HepG2 (cell line): ENCODE measurements around the gene RPP25L. TPM values are rescaled to one million over a fixed set of nuclear protein-coding genes. Genes with fewer than 3 reads are reported as not detected.

Experiments
- ATAC-seq: fragments of 200-7000 bp; cut with Tn5 transposase; 3 replicates; pipeline ENCODE4 v1.9.1; 2020; ENCODE audit warnings: mild to moderate bottlenecking, moderate library complexity
- BruUV-seq: library from RNA; stranded (reverse); fragments of 400-500 nt; replicated peaks from 2 replicates; lab custom pipeline; 2021; lab: Mats Ljungman, UMichigan
- CTCF ChIA-PET: fragments of 300-600 bp; formaldehyde crosslinking; extraction: SDS; loops from one replicate; lab custom pipeline; 2021; ENCODE audit warnings: low total read pairs, inconsistent platforms, low intra/inter-chr PET ratio; lab: Yijun Ruan, JAX
- POLR2A ChIA-PET: fragments of 350-600 bp; sonication (Branson Sonifier 250); formaldehyde crosslinking; loops from one replicate; lab custom pipeline; 2020; ENCODE audit warnings: antibody characterized with exemption, inconsistent platforms; lab: Yijun Ruan, JAX
- DNase-seq: peaks from one replicate; pipeline ENCODE4 v3.0.0-alpha.2; 2015; ENCODE audit warnings: low spot score
- FAIRE-seq: peaks from 3 replicates; lab custom pipeline; 2011; peaks lifted over from hg19 to GRCh38; lab: Jason Lieb, UNC
- H2AFZ ChIP-seq: one replicate; pipeline ENCODE4 v1.6.1; 2011; ENCODE audit warnings: low read length, inconsistent platforms
- H3K27ac ChIP-seq: fragments of 300-600 bp; 3 replicates; pipeline ENCODE4 v1.8.0; 2011; ENCODE audit warnings: mixed run types, mild to moderate bottlenecking, mixed read lengths, low read length, inconsistent platforms; ENCODE audit not compliant: insufficient read depth; ENCODE audit errors: extremely low read length
- H3K27me3 ChIP-seq, 2 experiments: fragments of 200-600 bp in 1 of 2; 2 replicates in 1 of 2; 3 replicates in 1 of 2; pipeline versions ENCODE4 v1.6.0 to v1.8.0; 2011; ENCODE audit warnings: low read length in 2 of 2, mild to moderate bottlenecking in 2 of 2, moderate library complexity in 2 of 2, inconsistent platforms in 1 of 2; ENCODE audit not compliant: insufficient read depth in 2 of 2, control insufficient read depth in 1 of 2
- H3K36me3 ChIP-seq, 2 experiments: fragments of 200-600 bp in 1 of 2; replicated peaks in 1 of 2; 2 replicates in 1 of 2; 3 replicates in 1 of 2; pipeline versions ENCODE4 v1.5.1 to v1.8.0; 2011; ENCODE audit warnings: low read length in 2 of 2, inconsistent platforms in 1 of 2; ENCODE audit not compliant: insufficient read depth in 2 of 2, control insufficient read depth in 1 of 2
- H3K4me1 ChIP-seq: 2 replicates; pipeline ENCODE4 v1.5.1; 2012; ENCODE audit warnings: low read length, inconsistent platforms; ENCODE audit not compliant: insufficient read depth
- H3K4me2 ChIP-seq: 2 replicates; pipeline ENCODE4 v1.6.0; 2011; ENCODE audit warnings: low read depth, low read length, inconsistent platforms
- H3K4me3 ChIP-seq, 3 experiments: fragments of 200-600 bp in 1 of 3; sonication (generic), shearing (Covaris generic) in 1 of 3; replicated peaks in 1 of 3; 2 replicates each; pipeline ENCODE4 v1.5.1; 2011 to 2016; ENCODE audit warnings: low read length in 3 of 3, inconsistent platforms in 2 of 3, low read depth in 2 of 3, mild to moderate bottlenecking in 2 of 3, control low read depth in 1 of 3, mixed read lengths in 1 of 3; ENCODE audit not compliant: insufficient read depth in 1 of 3
- H3K79me2 ChIP-seq: one replicate; pipeline ENCODE4 v1.6.1; 2011; ENCODE audit warnings: low read length, inconsistent platforms; ENCODE audit not compliant: insufficient read depth
- H3K9ac ChIP-seq: 2 replicates; pipeline ENCODE4 v1.6.0; 2011; ENCODE audit warnings: mild to moderate bottlenecking, low read depth, low read length, inconsistent platforms; ENCODE audit not compliant: insufficient read depth
- H3K9me3 ChIP-seq: 2 replicates; pipeline ENCODE4 v1.5.1; 2012; ENCODE audit warnings: mild to moderate bottlenecking, low read length
- H4K20me1 ChIP-seq: 2 replicates; pipeline ENCODE4 v1.6.0; 2011; ENCODE audit warnings: inconsistent platforms, mild to moderate bottlenecking, low read length, moderate library complexity; ENCODE audit not compliant: insufficient read depth
- GZF1 ChIP-seq: sonication (generic); formaldehyde crosslinking; IDR thresholded peaks from 2 replicates; pipeline ENCODE4 v1.5.1; 2020; ENCODE audit warnings: mild to moderate bottlenecking, missing genetic modification reagents
- NFIC ChIP-seq: IDR thresholded peaks from 2 replicates; pipeline ENCODE4 v1.6.1; 2012; ENCODE audit warnings: mild to moderate bottlenecking, low read length, inconsistent platforms
- PRPF4 ChIP-seq: fragments of 200-400 bp; formaldehyde crosslinking; IDR thresholded peaks from 2 replicates; pipeline ENCODE4 v1.6.1; 2016; ENCODE audit warnings: low read length, low read depth; ENCODE audit not compliant: poor library complexity, severe bottlenecking
- SNAPC2 ChIP-seq: sonication (generic); formaldehyde crosslinking; IDR thresholded peaks from 2 replicates; pipeline ENCODE4 v1.8.1; 2022; ENCODE audit warnings: mild to moderate bottlenecking, missing genetic modification reagents
- TCF7 ChIP-seq: sonication (generic); IDR thresholded peaks from 2 replicates; pipeline ENCODE4 v1.6.1; 2016; ENCODE audit warnings: antibody characterized with exemption, low read depth
- ZFP90 ChIP-seq: sonication (generic); formaldehyde crosslinking; IDR thresholded peaks from 2 replicates; pipeline ENCODE4 v1.8.0; 2022; ENCODE audit warnings: missing genetic modification reagents, mild to moderate bottlenecking, inconsistent platforms, borderline replicate concordance
- ZNF232 ChIP-seq: sonication (generic); formaldehyde crosslinking; IDR thresholded peaks from 2 replicates; pipeline ENCODE4 v1.4.0; 2020; ENCODE audit warnings: missing genetic modification reagents, borderline replicate concordance
- ZNF776 ChIP-seq: sonication (generic); formaldehyde crosslinking; IDR thresholded peaks from 2 replicates; pipeline ENCODE4 v1.4.0; 2020; ENCODE audit warnings: mild to moderate bottlenecking, missing genetic modification reagents
- ZNF777 ChIP-seq: sonication (generic); formaldehyde crosslinking; IDR thresholded peaks from 2 replicates; pipeline ENCODE4 v1.4.0; 2020; ENCODE audit warnings: missing genetic modification reagents
- WGBS: methylation state at CpG from one replicate; pipeline ENCODE4 v1.1.6; 2017; ENCODE audit warnings: low lambda C conversion rate; 5-methylcytosine and 5-hydroxymethylcytosine counted together
- in situ Hi-C: cut with HindIII; loops from 2 replicates; pipeline ENCODE4 v1.10.0; 2017; ENCODE audit warnings: low pct_unique_long_range_greater_than_20kb; ENCODE audit not compliant: extremely low pct_ligation_motif_present
- intact Hi-C: fragments of 100-400 bp; cut with micrococcal nuclease; formaldehyde crosslinking; loops from one replicate; pipeline ENCODE4 v1.10.0; 2022; ENCODE audit not compliant: unreplicated experiment
- polyA plus RNA-seq, 8 experiments: library from polyadenylated mRNA; depleted of rRNA in 3 of 8; stranded (reverse) in 7 of 8; unstranded in 1 of 8; fragments of >200 nt; fragmentation: Illumina TruSeq in 4 of 8; extraction: Trizol in 4 of 8; gene quantifications; 2 replicates each; pipeline versions ENCODE4 v1.2.1 to v1.2.3, GENCODE V29; 2011 to 2016; ENCODE audit warnings: low read depth in 4 of 8, missing spikeins in 1 of 8, mixed read lengths in 1 of 8; ENCODE audit not compliant: insufficient read depth in 1 of 8
- total RNA-seq, 5 experiments: library from RNA; depleted of rRNA; stranded (reverse); fragments of >200 nt; fragmentation: Illumina TruSeq; extraction: Trizol; gene quantifications; 2 replicates each; pipeline ENCODE4 v1.2.3, GENCODE V29; 2016; ENCODE audit warnings: low read depth in 1 of 5
- TF ChIP-seq, protein P1 (sequence below), 2 experiments: sonication (generic) in 1 of 2; formaldehyde crosslinking in 1 of 2; IDR thresholded peaks; 2 replicates each; pipeline versions ENCODE4 v1.5.1 to v1.6.1; 2011 to 2020; ENCODE audit warnings: borderline replicate concordance in 1 of 2, low read depth in 1 of 2, low read length in 1 of 2, mild to moderate bottlenecking in 1 of 2, missing genetic modification reagents in 1 of 2, moderate library complexity in 1 of 2
- TF ChIP-seq, protein P2 (sequence below): IDR thresholded peaks from 2 replicates; pipeline ENCODE4 v1.4.0; 2020; ENCODE audit warnings: mild to moderate bottlenecking, missing genetic modification reagents
- TF ChIP-seq, protein P3 (sequence below), 2 experiments: sonication (generic) in 1 of 2; formaldehyde crosslinking in 1 of 2; IDR thresholded peaks; 2 replicates each; pipeline versions ENCODE4 v1.6.1 to v1.9.0; 2014 to 2022; ENCODE audit warnings: antibody characterized with exemption in 1 of 2, borderline replicate concordance in 1 of 2, inconsistent platforms in 1 of 2, low read depth in 1 of 2, missing genetic modification reagents in 1 of 2

RPP25L gene
- total and polyA plus RNA-seq, 2 of the 13 experiments (the other 11 are each of a cell fraction or from before 2014, with no cell fraction given), result 24.5 to 27.3 TPM

DNA sequence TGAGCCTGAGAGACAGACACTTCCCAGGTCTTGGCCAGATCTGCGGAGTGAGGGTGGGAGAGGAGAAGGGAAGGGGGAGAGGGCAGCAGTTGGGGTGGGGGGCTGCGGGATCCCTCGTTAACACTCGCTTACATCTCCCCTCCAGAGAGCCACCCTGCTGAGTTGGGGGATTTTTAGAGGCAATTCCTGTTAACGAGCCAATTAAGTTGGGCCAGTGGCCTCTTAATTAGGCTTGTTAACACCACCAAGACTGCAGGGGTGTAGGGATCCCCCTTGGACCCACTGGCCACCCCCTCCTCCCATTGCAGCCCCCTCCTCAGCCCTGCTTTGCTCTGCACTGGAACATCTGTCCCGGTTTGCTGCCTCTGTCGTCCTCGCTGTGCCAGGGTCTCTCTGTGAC, 46.0 kb downstream of the RPP25L start:
- Histone ChIP-seq H3K27ac (no peak overlapping the region), H4K20me1 (no peaks in the 10 kb centered on the region), H3K4me1 (no peaks in the 10 kb centered on the region), H3K79me2 (no peaks in the 10 kb centered on the region), H3K27me3 (peaks cover 7 to 67% of the 10 kb centered on the region in 2 experiments; a peak in 4 of 5 replicates), H3K36me3 (no peaks in the 10 kb centered on the region), H3K9ac (no peak overlapping the region), H3K4me2 (no peak overlapping the region), H3K4me3 (no peak overlapping the region), H2AFZ (no peak overlapping the region), H3K9me3 (no peaks in the 10 kb centered on the region)
- FAIRE-seq (no peak), DNase-seq (no peak), ATAC-seq (no peak)
- in situ Hi-C loops (no loop called here), intact Hi-C loops (no loop called here)
- 36% methylated on average over 8 of the region's 8 CpGs for WGBS
- no peak for TF ChIP-seq PRPF4
- TF ChIP-seq ZFP90 (CRISPR knock-in tag), result no peak
- TF ChIP-seq, protein P1, sequence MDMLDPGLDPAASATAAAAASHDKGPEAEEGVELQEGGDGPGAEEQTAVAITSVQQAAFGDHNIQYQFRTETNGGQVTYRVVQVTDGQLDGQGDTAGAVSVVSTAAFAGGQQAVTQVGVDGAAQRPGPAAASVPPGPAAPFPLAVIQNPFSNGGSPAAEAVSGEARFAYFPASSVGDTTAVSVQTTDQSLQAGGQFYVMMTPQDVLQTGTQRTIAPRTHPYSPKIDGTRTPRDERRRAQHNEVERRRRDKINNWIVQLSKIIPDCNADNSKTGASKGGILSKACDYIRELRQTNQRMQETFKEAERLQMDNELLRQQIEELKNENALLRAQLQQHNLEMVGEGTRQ (IDR thresholded peaks at IDR 0.05; ENCODE audit: low read depth, low read length), result no peak
- TF ChIP-seq, protein P1 (CRISPR knock-in tag; IDR thresholded peaks at IDR 0.05; ENCODE audit: borderline replicate concordance), result no peak
- TF ChIP-seq, protein P2, sequence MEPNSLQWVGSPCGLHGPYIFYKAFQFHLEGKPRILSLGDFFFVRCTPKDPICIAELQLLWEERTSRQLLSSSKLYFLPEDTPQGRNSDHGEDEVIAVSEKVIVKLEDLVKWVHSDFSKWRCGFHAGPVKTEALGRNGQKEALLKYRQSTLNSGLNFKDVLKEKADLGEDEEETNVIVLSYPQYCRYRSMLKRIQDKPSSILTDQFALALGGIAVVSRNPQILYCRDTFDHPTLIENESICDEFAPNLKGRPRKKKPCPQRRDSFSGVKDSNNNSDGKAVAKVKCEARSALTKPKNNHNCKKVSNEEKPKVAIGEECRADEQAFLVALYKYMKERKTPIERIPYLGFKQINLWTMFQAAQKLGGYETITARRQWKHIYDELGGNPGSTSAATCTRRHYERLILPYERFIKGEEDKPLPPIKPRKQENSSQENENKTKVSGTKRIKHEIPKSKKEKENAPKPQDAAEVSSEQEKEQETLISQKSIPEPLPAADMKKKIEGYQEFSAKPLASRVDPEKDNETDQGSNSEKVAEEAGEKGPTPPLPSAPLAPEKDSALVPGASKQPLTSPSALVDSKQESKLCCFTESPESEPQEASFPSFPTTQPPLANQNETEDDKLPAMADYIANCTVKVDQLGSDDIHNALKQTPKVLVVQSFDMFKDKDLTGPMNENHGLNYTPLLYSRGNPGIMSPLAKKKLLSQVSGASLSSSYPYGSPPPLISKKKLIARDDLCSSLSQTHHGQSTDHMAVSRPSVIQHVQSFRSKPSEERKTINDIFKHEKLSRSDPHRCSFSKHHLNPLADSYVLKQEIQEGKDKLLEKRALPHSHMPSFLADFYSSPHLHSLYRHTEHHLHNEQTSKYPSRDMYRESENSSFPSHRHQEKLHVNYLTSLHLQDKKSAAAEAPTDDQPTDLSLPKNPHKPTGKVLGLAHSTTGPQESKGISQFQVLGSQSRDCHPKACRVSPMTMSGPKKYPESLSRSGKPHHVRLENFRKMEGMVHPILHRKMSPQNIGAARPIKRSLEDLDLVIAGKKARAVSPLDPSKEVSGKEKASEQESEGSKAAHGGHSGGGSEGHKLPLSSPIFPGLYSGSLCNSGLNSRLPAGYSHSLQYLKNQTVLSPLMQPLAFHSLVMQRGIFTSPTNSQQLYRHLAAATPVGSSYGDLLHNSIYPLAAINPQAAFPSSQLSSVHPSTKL, result no peak
- no peak for TF ChIP-seq SNAPC2 (CRISPR knock-in tag)
- no peak for TF ChIP-seq ZNF232 (CRISPR knock-in tag)
- TF ChIP-seq TCF7, result no peak
- TF ChIP-seq, protein P3, sequence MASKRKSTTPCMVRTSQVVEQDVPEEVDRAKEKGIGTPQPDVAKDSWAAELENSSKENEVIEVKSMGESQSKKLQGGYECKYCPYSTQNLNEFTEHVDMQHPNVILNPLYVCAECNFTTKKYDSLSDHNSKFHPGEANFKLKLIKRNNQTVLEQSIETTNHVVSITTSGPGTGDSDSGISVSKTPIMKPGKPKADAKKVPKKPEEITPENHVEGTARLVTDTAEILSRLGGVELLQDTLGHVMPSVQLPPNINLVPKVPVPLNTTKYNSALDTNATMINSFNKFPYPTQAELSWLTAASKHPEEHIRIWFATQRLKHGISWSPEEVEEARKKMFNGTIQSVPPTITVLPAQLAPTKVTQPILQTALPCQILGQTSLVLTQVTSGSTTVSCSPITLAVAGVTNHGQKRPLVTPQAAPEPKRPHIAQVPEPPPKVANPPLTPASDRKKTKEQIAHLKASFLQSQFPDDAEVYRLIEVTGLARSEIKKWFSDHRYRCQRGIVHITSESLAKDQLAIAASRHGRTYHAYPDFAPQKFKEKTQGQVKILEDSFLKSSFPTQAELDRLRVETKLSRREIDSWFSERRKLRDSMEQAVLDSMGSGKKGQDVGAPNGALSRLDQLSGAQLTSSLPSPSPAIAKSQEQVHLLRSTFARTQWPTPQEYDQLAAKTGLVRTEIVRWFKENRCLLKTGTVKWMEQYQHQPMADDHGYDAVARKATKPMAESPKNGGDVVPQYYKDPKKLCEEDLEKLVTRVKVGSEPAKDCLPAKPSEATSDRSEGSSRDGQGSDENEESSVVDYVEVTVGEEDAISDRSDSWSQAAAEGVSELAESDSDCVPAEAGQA (IDR thresholded peaks at IDR 0.05; ENCODE audit: low read depth), result no peak
- TF ChIP-seq, protein P3 (CRISPR knock-in tag; IDR thresholded peaks at IDR 0.05; ENCODE audit: borderline replicate concordance), result no peak
- no peak for TF ChIP-seq ZNF776 (CRISPR knock-in tag)
- TF ChIP-seq ZNF777 (CRISPR knock-in tag), result no peak
- TF ChIP-seq NFIC, result no peak
- TF ChIP-seq GZF1, result no peak
- ChIA-PET POLR2A (no interaction called here), CTCF (no interaction called here)
- BruUV-seq, result no TSS peak
